Measurements from ENCODE around the gene ZP2. TPM values are rescaled to one million over a fixed set of nuclear protein-coding genes. Genes with fewer than 3 reads are reported as not detected.
A peak's percentile ranks its signal among the peaks of the same experiment; 100 is the strongest.

Gene ZP2
- total and polyA plus RNA-seq, 9 of the 15 experiments (the other 6 are each of a cell fraction or from before 2014, with no cell fraction given), result not detected

GRCh38 chr16:21179126-21179982 is 32.0 kb downstream of the ZP2 start:
- FAIRE-seq (no peak), ATAC-seq (no peak), DNase-seq (ENCODE audit: extremely low read depth in 1 of 4, low spot score in 3 of 4) (no peak)
- Histone ChIP-seq H3K27me3 (ENCODE audit: control insufficient read depth in 2 of 2, insufficient read depth in 2 of 2, low read length in 2 of 2) (no peaks in the 10 kb centered on the region), H3K9me3 (replicated peaks; ENCODE audit: control insufficient read depth, insufficient read depth, low read depth, low read length) (0 out of 2 replicates have a peak, but pooled peaks cover 3% of the 10 kb centered on the region), H3K4me3 (no peak overlapping the region), H3K27ac (ENCODE audit: extremely low read depth, low read depth, low read length) (no peak overlapping the region), H3K9me1 (ENCODE audit: control insufficient read depth, insufficient read depth, low read length) (no peaks in the 10 kb centered on the region), H3K4me2 (ENCODE audit: insufficient read depth, low read length) (no peak overlapping the region), H3K9ac (ENCODE audit: insufficient read depth in 1 of 2, low read depth in 2 of 2, low read length in 2 of 2) (no peak overlapping the region), H3K79me2 (ENCODE audit: control insufficient read depth, insufficient read depth, low read length) (no peaks in the 10 kb centered on the region), H3K4me1 (replicated peaks in 1 of 2; ENCODE audit: control insufficient read depth in 2 of 2, insufficient read depth in 2 of 2, low read length in 2 of 2) (no peaks in the 10 kb centered on the region), H2AFZ (ENCODE audit: low read depth, low read length) (no peak overlapping the region), H3K36me3 (ENCODE audit: control insufficient read depth, insufficient read depth, low read length) (peaks cover 12% of the 10 kb centered on the region; the same call in 2 of the 3 replicates), H4K20me1 (replicated peaks; ENCODE audit: control insufficient read depth, insufficient read depth, low read length) (no peaks in the 10 kb centered on the region)
- 75% methylated on average over 13 of the region's 13 CpGs for WGBS (ENCODE audit: insufficient coverage, low coverage, missing lambda C conversion rate)
- ChIA-PET CTCF (ENCODE audit: low intra/inter-chr PET ratio) (no interaction called here), POLR2A (interaction anchor here (0.7 kb wide), 1 partner anchor 96 kb away, joined by 3 read pairs; no protein-coding TSS in a partner anchor)
- TSS peak; percentile 32 for BruUV-seq (replicated peaks)
- in situ Hi-C loops (cut with MboI) (no loop called here), intact Hi-C loops (cut with micrococcal nuclease) (no loop called here)
- peak; percentile 72 for TF ChIP-seq RBM25 (IDR thresholded peaks at IDR 0.05; ENCODE audit: low read depth, low read length, severe bottlenecking)
- TF ChIP-seq STAT6 (CRISPR knock-in tag; IDR thresholded peaks at IDR 0.05), result no peak
- TF ChIP-seq ATF2 (CRISPR knock-in tag; IDR thresholded peaks at IDR 0.05), result no peak
- TF ChIP-seq NCOA2 (IDR thresholded peaks at IDR 0.05; ENCODE audit: partially characterized antibody in 2 of 2), result no peak
- TF ChIP-seq PKNOX1 (IDR thresholded peaks at IDR 0.05), result no peak
- TF ChIP-seq KDM1A (IDR thresholded peaks at IDR 0.05), result 0 out of 4 replicates have a peak, but pooled peaks of 1 of the 2 experiments have one; percentile 14
- no peak for TF ChIP-seq ZNF436 (CRISPR knock-in tag; IDR thresholded peaks at IDR 0.05)
- TF ChIP-seq ADNP (tag; IDR thresholded peaks at IDR 0.05), result peak; percentile 58
- TF ChIP-seq CBFB (CRISPR knock-in tag; IDR thresholded peaks at IDR 0.05), result no peak
- TF ChIP-seq TBP (optimal IDR thresholded peaks at IDR 0.05; ENCODE audit: low read depth, low read length), result no peak
- TF ChIP-seq SREBF1 (IDR thresholded peaks at IDR 0.05; ENCODE audit: borderline replicate concordance, low read depth, low read length), result no peak
- peak; percentile 53; the same call in 1 of the 2 replicates for TF ChIP-seq BCOR (IDR thresholded peaks at IDR 0.05)
- TF ChIP-seq ZNF561 (CRISPR knock-in tag; conservative IDR thresholded peaks at IDR 0.05), result no peak
- TF ChIP-seq ETV1 (tag; conservative IDR thresholded peaks at IDR 0.05; ENCODE audit: low read depth), result no peak
